GM23248 (cell line): ENCODE results near the gene QDPR. TPM values are rescaled to one million over a fixed set of nuclear protein-coding genes. Genes with fewer than 3 reads are reported as not detected.

Source experiments
- DNase-seq: peaks from one replicate; pipeline ENCODE4 v3.0.0-alpha.2; 2015
- H2AFZ ChIP-seq: fragments of 200-600 bp; sonication (generic); 2 replicates; pipeline ENCODE4 v1.6.1; 2016; ENCODE audit warnings: antibody characterized with exemption
- H3F3A ChIP-seq: fragments of 200-600 bp; sonication (generic); 2 replicates; pipeline ENCODE4 v1.6.1; 2016; ENCODE audit warnings: mild to moderate bottlenecking, antibody characterized with exemption, mixed run types; ENCODE audit not compliant: insufficient read depth
- H3K27ac ChIP-seq: fragments of 200-600 bp; sonication (generic); 2 replicates; pipeline ENCODE4 v1.5.1; 2016; ENCODE audit warnings: mild to moderate bottlenecking
- H3K27me3 ChIP-seq: fragments of 200-600 bp; sonication (generic); replicated peaks from 2 replicates; pipeline ENCODE4 v1.6.1; 2016; ENCODE audit warnings: mild to moderate bottlenecking; ENCODE audit not compliant: insufficient read depth
- H3K36me3 ChIP-seq: fragments of 200-600 bp; sonication (generic); 2 replicates; pipeline ENCODE4 v1.6.1; 2016; ENCODE audit warnings: low read depth, mild to moderate bottlenecking
- H3K4me1 ChIP-seq: fragments of 200-600 bp; sonication (generic); 2 replicates; pipeline ENCODE4 v1.6.1; 2016; ENCODE audit warnings: mild to moderate bottlenecking; ENCODE audit not compliant: insufficient read depth
- H3K4me2 ChIP-seq: fragments of 200-600 bp; sonication (generic); one replicate; pipeline ENCODE4 v1.6.1; 2016; ENCODE audit warnings: mild to moderate bottlenecking; ENCODE audit not compliant: unreplicated experiment
- H3K4me3 ChIP-seq: fragments of 200-600 bp; sonication (generic); 2 replicates; pipeline ENCODE4 v1.5.1; 2016; ENCODE audit warnings: mild to moderate bottlenecking
- H3K79me2 ChIP-seq: fragments of 200-600 bp; sonication (generic); 2 replicates; pipeline ENCODE4 v1.6.1; 2016; ENCODE audit warnings: mild to moderate bottlenecking; ENCODE audit not compliant: insufficient read depth
- H3K9ac ChIP-seq: fragments of 200-600 bp; sonication (generic); 2 replicates; pipeline ENCODE4 v1.6.1; 2016; ENCODE audit warnings: mild to moderate bottlenecking
- H3K9me2 ChIP-seq: fragments of 200-600 bp; sonication (generic); 2 replicates; pipeline ENCODE4 v1.6.1; 2016; ENCODE audit warnings: mixed run types, mild to moderate bottlenecking, moderate library complexity; ENCODE audit not compliant: insufficient read depth
- H3K9me3 ChIP-seq: fragments of 200-600 bp; sonication (generic); one replicate; pipeline ENCODE4 v1.6.1; 2017; ENCODE audit warnings: low read depth
- H4K20me1 ChIP-seq: fragments of 200-600 bp; sonication (generic); 2 replicates; pipeline ENCODE4 v1.6.0; 2016; ENCODE audit not compliant: insufficient read depth
- EZH2 ChIP-seq: fragments of 200-600 bp; sonication (generic); IDR thresholded peaks from 2 replicates; pipeline ENCODE4 v1.6.1; 2018; ENCODE audit warnings: antibody characterized with exemption, mild to moderate bottlenecking; ENCODE audit not compliant: insufficient read depth, poor library complexity, severe bottlenecking
- EZH2phosphoT487 ChIP-seq: fragments of 200-600 bp; sonication (generic); IDR thresholded peaks from 2 replicates; pipeline ENCODE4 v1.6.1; 2018; ENCODE audit warnings: antibody characterized with exemption, moderate library complexity, mild to moderate bottlenecking, low read depth; ENCODE audit not compliant: insufficient read depth
- WGBS, 2 experiments: methylation state at CpG; one replicate each; pipeline ENCODE4 v1.1.6; 2015 to 2017; ENCODE audit warnings: low lambda C conversion rate in 2 of 2, low coverage in 1 of 2; ENCODE audit errors: missing lambda C conversion rate in 2 of 2; 5-methylcytosine and 5-hydroxymethylcytosine counted together
- in situ Hi-C: fragments of 300-500 bp; cut with MboI; formaldehyde crosslinking; loops from 2 replicates; pipeline ENCODE4 v1.15.0; 2020
- polyA plus RNA-seq: library from polyadenylated mRNA; unstranded; fragments of >200 nt; fragmentation: Nextera tagmentation; extraction: Ambion mirVana; gene quantifications from 2 replicates; pipeline ENCODE4 v1.2.1, GENCODE V29; 2016
- total RNA-seq: library from RNA; depleted of rRNA; stranded (reverse); fragments of >200 nt; shearing (Covaris generic); gene quantifications from 2 replicates; pipeline ENCODE4 v1.2.3, GENCODE V29; 2014

QDPR gene
- total and polyA plus RNA-seq, 2 experiments from 2014 or later: 13.9 to 40.4 TPM

DNA sequence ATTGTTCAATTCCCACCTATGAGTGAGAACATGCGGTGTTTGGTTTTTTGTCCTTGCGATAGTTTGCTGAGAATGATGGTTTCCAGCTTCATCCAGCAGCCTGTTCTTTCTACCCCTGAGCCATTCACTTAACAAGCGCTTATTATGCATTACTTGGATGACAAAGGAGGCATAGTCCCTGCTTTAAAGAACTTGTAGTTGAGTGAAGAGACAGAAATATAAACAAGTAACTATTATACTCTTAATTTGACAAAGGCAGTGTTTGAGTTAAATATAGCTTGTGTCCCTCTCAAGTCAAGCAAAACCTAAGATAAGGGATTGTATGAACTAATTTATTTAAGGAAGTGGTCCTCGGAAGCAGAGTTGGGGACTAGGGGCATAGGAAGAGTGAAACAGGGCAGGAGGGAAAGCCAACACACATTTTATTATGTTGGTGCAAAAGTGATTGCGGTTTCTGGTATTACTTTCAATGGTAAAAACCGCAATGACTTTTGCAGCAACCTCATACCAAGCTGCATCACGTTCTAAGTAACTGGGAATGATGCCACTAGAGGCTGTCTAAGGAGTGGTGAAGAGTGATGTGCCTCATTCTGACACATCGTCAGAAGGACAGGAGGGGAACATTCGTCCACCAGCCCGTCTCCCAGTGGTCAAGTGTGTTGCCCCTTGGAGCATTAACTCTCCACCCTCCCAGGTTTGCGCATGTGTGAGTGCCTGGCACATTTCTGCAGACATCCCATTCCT, 41.8 kb downstream of the QDPR start:
- WGBS, 2 experiments: 70 to 76% methylated on average over 11 of the region's 11 CpGs
- H4K20me1 ChIP-seq: no peaks in the 10 kb centered on the region
- no peak overlapping the region for H2AFZ ChIP-seq
- no peaks in the 10 kb centered on the region for H3K27me3 ChIP-seq
- H3K36me3 ChIP-seq: no peaks in the 10 kb centered on the region
- no peaks in the 10 kb centered on the region for H3K9me3 ChIP-seq
- no peaks in the 10 kb centered on the region for H3K9me2 ChIP-seq
- H3K9ac ChIP-seq: no peak overlapping the region
- in situ Hi-C loops: loop anchor here (5.0 to 25.0 kb wide), 3 partner anchors 118 to 1175 kb away; no protein-coding TSS in a partner anchor
- DNase-seq: no peak
- H3K4me1 ChIP-seq: no peaks in the 10 kb centered on the region
- TF ChIP-seq EZH2phosphoT487 (no peak), EZH2 (no peak)
- no peaks in the 10 kb centered on the region for H3F3A ChIP-seq
- H3K4me3 ChIP-seq: no peak overlapping the region
- no peak overlapping the region for H3K27ac ChIP-seq
- no peaks in the 10 kb centered on the region for H3K79me2 ChIP-seq
- H3K4me2 ChIP-seq: no peak overlapping the region

- no peaks in the 10 kb centered on the region for H3K27me3 ChIP-seq
- H3K9ac ChIP-seq: no peak overlapping the region
- no peaks in the 10 kb centered on the region for H4K20me1 ChIP-seq
- no peaks in the 10 kb centered on the region for H3K4me1 ChIP-seq
- H3K4me3 ChIP-seq: no peak overlapping the region
- no peaks in the 10 kb centered on the region for H3K79me2 ChIP-seq
- TF ChIP-seq EZH2: no peak
- no peak for TF ChIP-seq EZH2phosphoT487
- no peak overlapping the region for H3K27ac ChIP-seq
- 34 to 39% methylated on average over 9 of the region's 9 CpGs for WGBS, 2 experiments
- no peaks in the 10 kb centered on the region for H3K36me3 ChIP-seq
- no peaks in the 10 kb centered on the region for H3K9me2 ChIP-seq
- no peak overlapping the region for H3K4me2 ChIP-seq
- H3K9me3 ChIP-seq: no peaks in the 10 kb centered on the region
- H2AFZ ChIP-seq: 0 out of 2 replicates have a peak overlapping the region, but pooled peaks have one; percentile 53
- DNase-seq: peak; percentile 78
- in situ Hi-C loops: loop anchor here (5.0 to 25.0 kb wide), 3 partner anchors 116 to 1174 kb away; no protein-coding TSS in a partner anchor
- H3F3A ChIP-seq: no peaks in the 10 kb centered on the region
Observed at GRCh38 chr4:17468619-17469221, 43.2 kb downstream of the QDPR start.

DNA sequence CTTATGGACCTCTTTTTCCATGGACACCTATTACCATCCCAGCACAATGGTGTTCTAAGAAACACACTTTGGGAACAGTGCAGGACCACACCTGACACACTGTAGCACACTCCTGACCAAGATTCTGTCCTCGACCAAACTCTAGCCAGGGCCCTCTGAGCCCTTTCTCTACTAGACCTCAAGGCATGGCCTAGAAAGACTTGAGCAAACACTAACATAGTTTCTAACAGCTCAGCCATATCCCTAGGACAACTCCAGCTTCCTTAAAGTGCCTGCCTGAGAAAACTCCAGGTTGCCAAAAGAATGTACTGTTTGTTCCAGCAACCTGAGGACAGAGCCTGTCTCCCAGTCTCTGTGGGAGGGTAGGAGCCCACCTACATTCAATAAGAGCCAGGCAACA, 48.3 kb downstream of the QDPR start:
- Histone ChIP-seq H3F3A (no peaks in the 10 kb centered on the region), H3K36me3 (no peaks in the 10 kb centered on the region), H3K9ac (no peak overlapping the region), H3K27ac (no peak overlapping the region), H3K4me3 (no peak overlapping the region), H3K9me3 (no peaks in the 10 kb centered on the region), H2AFZ (no peak overlapping the region), H4K20me1 (no peaks in the 10 kb centered on the region), H3K4me2 (no peak overlapping the region), H3K4me1 (no peaks in the 10 kb centered on the region), H3K9me2 (no peaks in the 10 kb centered on the region), H3K27me3 (no peaks in the 10 kb centered on the region), H3K79me2 (no peaks in the 10 kb centered on the region)
- in situ Hi-C loops: loop anchor here (10.0 to 25.0 kb wide), 2 partner anchors 551 to 1169 kb away; no protein-coding TSS in a partner anchor
- no peak for DNase-seq
- TF ChIP-seq EZH2 (no peak), EZH2phosphoT487 (no peak)
- 88% methylated on average over 1 of the region's 1 CpG for WGBS, 2 experiments

DNA sequence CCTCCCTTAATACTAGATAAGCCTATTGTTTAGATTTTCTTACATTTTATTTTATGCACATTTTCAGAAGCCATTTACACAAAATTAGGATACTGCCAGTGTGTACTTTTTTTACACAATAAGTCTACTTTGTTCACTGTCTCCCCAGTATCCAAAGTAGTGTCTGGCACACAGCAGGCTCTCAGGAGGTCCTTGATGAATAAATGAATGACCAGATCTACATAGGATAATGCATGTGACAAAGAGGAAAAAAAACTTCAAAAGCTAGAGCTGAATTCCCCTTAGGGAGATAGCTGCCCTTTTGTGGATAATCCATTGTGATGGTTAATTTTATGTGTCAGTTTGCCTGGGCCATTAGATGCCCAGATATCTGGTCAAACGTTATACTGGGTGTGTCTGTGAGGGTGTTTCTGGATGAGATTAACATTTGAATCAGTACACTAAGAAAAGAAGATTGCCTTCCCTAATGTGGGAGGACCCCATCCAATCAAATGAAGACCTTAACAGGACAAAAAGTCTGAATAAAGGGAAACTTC, 61.6 kb downstream of the QDPR start:
- DNase-seq: no peak
- no peaks in the 10 kb centered on the region for H3K36me3 ChIP-seq
- H2AFZ ChIP-seq: no peak overlapping the region
- no peak overlapping the region for H3K4me2 ChIP-seq
- no peak overlapping the region for H3K4me3 ChIP-seq
- no peak overlapping the region for H3K27ac ChIP-seq
- no peaks in the 10 kb centered on the region for H3K79me2 ChIP-seq
- H3K4me1 ChIP-seq: peaks cover 13% of the 10 kb centered on the region
- H3K9me2 ChIP-seq: no peaks in the 10 kb centered on the region
- no peak for TF ChIP-seq EZH2phosphoT487
- H3F3A ChIP-seq: peaks cover 23% of the 10 kb centered on the region; the same call in 1 of the 2 replicates
- H3K9ac ChIP-seq: no peak overlapping the region
- no peaks in the 10 kb centered on the region for H3K27me3 ChIP-seq
- peaks cover 2% of the 10 kb centered on the region for H3K9me3 ChIP-seq
- in situ Hi-C loops: loop anchor here (25.0 kb wide), 1 partner anchor 538 kb away; no protein-coding TSS in a partner anchor
- WGBS, 2 experiments: 18 to 27% methylated on average over 1 of the region's 1 CpG
- H4K20me1 ChIP-seq: no peaks in the 10 kb centered on the region
